Mucosa of rectum (tissue), 2 donors: Measurements from ENCODE around the gene PSMD3.
"Not testable (repeated sequence)": the region's sequence is repeated elsewhere in the genome, so short reads cannot be mapped to it uniquely, and the experiment has no call there.

Experiments used
- H3K27ac ChIP-seq, 2 donors: one replicate each; pipeline ENCODE4 v1.7.0; 2013; ENCODE audit warnings: inconsistent platforms in 2 of 2, low read depth in 2 of 2, low read length in 2 of 2
- H3K27me3 ChIP-seq, 2 donors: one replicate each; pipeline ENCODE4 v1.7.0; 2013; ENCODE audit warnings: low read length in 2 of 2; ENCODE audit not compliant: control insufficient read depth in 2 of 2, insufficient read depth in 2 of 2
- H3K36me3 ChIP-seq, 2 donors: one replicate each; pipeline ENCODE4 v1.7.0; 2013; ENCODE audit warnings: low read length in 2 of 2; ENCODE audit not compliant: control insufficient read depth in 2 of 2, insufficient read depth in 2 of 2
- H3K4me1 ChIP-seq, 2 donors: one replicate each; pipeline ENCODE4 v1.7.0; 2013; ENCODE audit warnings: low read length in 2 of 2, mild to moderate bottlenecking in 1 of 2; ENCODE audit not compliant: control insufficient read depth in 2 of 2, insufficient read depth in 2 of 2
- H3K4me3 ChIP-seq, 2 donors: one replicate each; pipeline ENCODE4 v1.7.0; 2013; ENCODE audit warnings: low read length in 2 of 2
- H3K9ac ChIP-seq, 2 donors: one replicate each; pipeline ENCODE4 v1.7.0; 2013; ENCODE audit warnings: low read length in 2 of 2, low read depth in 1 of 2, mild to moderate bottlenecking in 1 of 2
- H3K9me3 ChIP-seq, 2 donors: one replicate each; pipeline ENCODE4 v1.7.0; 2013; ENCODE audit warnings: low read length in 2 of 2; ENCODE audit not compliant: control insufficient read depth in 2 of 2
- donor health status: healthy.
- donor health status: Normal muscosa, but diverticular disease.

PSMD3 gene

GRCh38 chr17:39995438-39995837 is 14.8 kb downstream of the PSMD3 start:
- Histone ChIP-seq H3K9ac (peak overlapping the region in 1 of 2 donors; percentile 6), H3K27ac (peak overlapping the region; percentile 63 to 65), H3K4me1 (peaks cover 4 to 7% of the 10 kb centered on the region in 2 donors), H3K27me3 (no peaks in the 10 kb centered on the region), H3K4me3 (no peak overlapping the region), H3K9me3 (no peaks in the 10 kb centered on the region), H3K36me3 (peaks cover 67 to 72% of the 10 kb centered on the region in 2 donors)

GRCh38 chr17:39996162-39996561 is 15.6 kb downstream of the PSMD3 start:
- H3K27ac ChIP-seq = no peak overlapping the region
- no peaks in the 10 kb centered on the region for H3K9me3 ChIP-seq
- no peak overlapping the region for H3K4me3 ChIP-seq
- H3K9ac ChIP-seq = no peak overlapping the region
- H3K4me1 ChIP-seq = peaks cover 4 to 7% of the 10 kb centered on the region in 2 donors
- peaks cover 62 to 65% of the 10 kb centered on the region in 2 donors for H3K36me3 ChIP-seq
- H3K27me3 ChIP-seq = no peaks in the 10 kb centered on the region

GRCh38 chr17:39996800-39997199 is 16.2 kb downstream of the PSMD3 start:
- no peak overlapping the region for H3K4me3 ChIP-seq
- H3K27me3 ChIP-seq = no peaks in the 10 kb centered on the region
- peaks cover 57 to 59% of the 10 kb centered on the region in 2 donors for H3K36me3 ChIP-seq
- no peaks in the 10 kb centered on the region for H3K9me3 ChIP-seq
- peaks cover 4 to 7% of the 10 kb centered on the region in 2 donors for H3K4me1 ChIP-seq
- no peak overlapping the region for H3K9ac ChIP-seq
- H3K27ac ChIP-seq = no peak overlapping the region

- Histone ChIP-seq H3K9ac (no peak overlapping the region), H3K36me3 (peaks cover 51 to 52% of the 10 kb centered on the region in 2 donors), H3K4me3 (no peak overlapping the region), H3K27ac (no peak overlapping the region), H3K4me1 (peaks cover 4 to 7% of the 10 kb centered on the region in 2 donors), H3K27me3 (no peaks in the 10 kb centered on the region), H3K9me3 (no peaks in the 10 kb centered on the region)
These were observed 16.9 kb downstream of the PSMD3 start for GRCh38 chr17:39997543-39997942.

GRCh38 chr17:39999067-39999466 is 18.5 kb downstream of the PSMD3 start:
- Histone ChIP-seq H3K27ac (no peak overlapping the region), H3K4me3 (no peak overlapping the region)

GRCh38 chr17:40000161-40000560 is 19.6 kb downstream of the PSMD3 start:
- Histone ChIP-seq H3K9me3 (no peaks in the 10 kb centered on the region), H3K4me3 (no peak overlapping the region), H3K9ac (no peak overlapping the region), H3K36me3 (peaks cover 25 to 26% of the 10 kb centered on the region in 2 donors), H3K27ac (no peak overlapping the region), H3K4me1 (peaks cover 2% of the 10 kb centered on the region in 2 donors), H3K27me3 (no peaks in the 10 kb centered on the region)

More at GRCh38 chr17:39999067-39999466, 18.5 kb downstream of the PSMD3 start:
- H3K4me1 ChIP-seq = peaks cover 4 to 7% of the 10 kb centered on the region in 2 donors
- no peaks in the 10 kb centered on the region for H3K9me3 ChIP-seq
- no peaks in the 10 kb centered on the region for H3K27me3 ChIP-seq
- H3K9ac ChIP-seq = no peak overlapping the region
- peaks cover 36 to 37% of the 10 kb centered on the region in 2 donors for H3K36me3 ChIP-seq

- H3K9ac ChIP-seq, H3K4me3 ChIP-seq, H3K9me3 ChIP-seq, H3K4me1 ChIP-seq, H3K27me3 ChIP-seq, H3K27ac ChIP-seq: not testable (repeated sequence)
- peaks cover 16 to 17% of the 10 kb centered on the region in 2 donors for H3K36me3 ChIP-seq
These were observed 20.7 kb downstream of the PSMD3 start for GRCh38 chr17:40001335-40001734.

GRCh38 chr17:40004072-40004471 is 23.5 kb downstream of the PSMD3 start:
- H3K36me3 ChIP-seq = no peaks in the 10 kb centered on the region
- H3K9me3 ChIP-seq = no peaks in the 10 kb centered on the region
- H3K4me1 ChIP-seq = no peaks in the 10 kb centered on the region
- no peak overlapping the region for H3K4me3 ChIP-seq
- H3K27me3 ChIP-seq = no peaks in the 10 kb centered on the region
- H3K27ac ChIP-seq = no peak overlapping the region
- H3K9ac ChIP-seq = no peak overlapping the region

GRCh38 chr17:40004712-40005111 is 24.1 kb downstream of the PSMD3 start:
- H3K36me3 ChIP-seq = no peaks in the 10 kb centered on the region
- H3K9me3 ChIP-seq = no peaks in the 10 kb centered on the region
- H3K4me3 ChIP-seq = no peak overlapping the region
- no peaks in the 10 kb centered on the region for H3K27me3 ChIP-seq
- H3K4me1 ChIP-seq = no peaks in the 10 kb centered on the region
- no peak overlapping the region for H3K27ac ChIP-seq
- no peak overlapping the region for H3K9ac ChIP-seq

- Histone ChIP-seq H3K27me3 (no peaks in the 10 kb centered on the region), H3K4me3 (no peak overlapping the region), H3K9ac (no peak overlapping the region), H3K4me1 (no peaks in the 10 kb centered on the region), H3K36me3 (no peaks in the 10 kb centered on the region), H3K9me3 (no peaks in the 10 kb centered on the region), H3K27ac (no peak overlapping the region)
These were observed 24.9 kb downstream of the PSMD3 start for GRCh38 chr17:40005520-40005919.
